ENCODE data around the gene KCNH3. TPM values are rescaled to one million over a fixed set of nuclear protein-coding genes. Genes with fewer than 3 reads are reported as not detected.

The KCNH3 gene
- total RNA-seq, 1 experiment from 2014 or later: not detected

DNA sequence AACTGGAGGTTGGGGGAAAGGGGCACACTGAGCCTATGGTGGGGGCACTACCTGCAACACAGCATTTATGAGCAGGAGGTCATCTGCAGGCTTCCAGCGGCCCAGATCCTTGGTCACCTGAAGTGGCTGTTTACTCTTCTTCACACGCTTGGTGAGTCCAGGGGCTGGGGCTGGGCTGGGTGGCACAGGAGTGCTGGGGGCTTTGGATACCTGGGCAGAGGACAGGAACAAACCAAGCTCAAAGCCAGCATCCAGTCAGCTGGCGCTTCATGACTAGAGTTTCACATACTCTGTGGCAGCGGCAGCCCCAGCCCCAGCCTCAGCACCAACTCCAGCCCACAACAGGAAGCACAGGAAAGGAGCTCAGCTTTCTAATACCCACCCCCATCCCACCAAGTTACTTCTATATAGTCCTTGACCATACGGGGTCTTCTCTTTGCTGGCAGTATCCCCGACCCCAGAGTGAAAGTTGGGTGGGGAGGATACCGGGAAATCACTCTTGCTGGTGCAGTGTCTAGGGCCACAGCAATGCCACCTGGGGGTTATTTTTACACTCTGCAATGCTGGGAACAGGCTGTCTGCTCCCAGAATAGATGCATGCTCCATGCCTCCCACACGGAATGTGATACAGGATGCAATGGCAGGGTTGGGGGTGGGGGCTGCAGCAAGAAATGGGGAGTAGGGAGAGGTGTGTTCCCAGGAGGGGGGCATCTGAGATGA lies 26.0 kb downstream of the KCNH3 start:
- Histone ChIP-seq H3K4me3 (ENCODE audit: low read length) (no peak overlapping the region), H3K9me3 (ENCODE audit: low read length) (no peaks in the 10 kb centered on the region), H3K36me3 (ENCODE audit: insufficient read depth, low read length) (peaks cover 12% of the 10 kb centered on the region; the same call in 1 of the 2 replicates), H3K4me1 (ENCODE audit: low read length) (peaks cover 18% of the 10 kb centered on the region), H3K27ac (ENCODE audit: low read length) (no peak overlapping the region), H4K20me1 (ENCODE audit: insufficient read depth, low read depth, low read length) (no peaks in the 10 kb centered on the region), H3K9ac (ENCODE audit: low read length) (no peak overlapping the region), H3K4me2 (ENCODE audit: low read depth, low read length, poor library complexity, severe bottlenecking) (no peak overlapping the region), H3K27me3 (ENCODE audit: low read length) (no peaks in the 10 kb centered on the region), H3K79me2 (ENCODE audit: low read length) (peaks cover 40% of the 10 kb centered on the region), H3K9me2 (replicated peaks; ENCODE audit: insufficient read depth, low read length) (no peaks in the 10 kb centered on the region), H2AFZ (ENCODE audit: low read length) (no peak overlapping the region)
- no peak for DNase-seq

GRCh38 chr12:49565406-49566265 lies 26.8 kb downstream of the KCNH3 start:
- no peaks in the 10 kb centered on the region for H3K9me2 ChIP-seq (replicated peaks; ENCODE audit: insufficient read depth, low read length)
- peaks cover 22% of the 10 kb centered on the region for H3K4me1 ChIP-seq (ENCODE audit: low read length)
- no peaks in the 10 kb centered on the region for H3K9me3 ChIP-seq (ENCODE audit: low read length)
- H3K4me2 ChIP-seq (ENCODE audit: low read depth, low read length, poor library complexity, severe bottlenecking): no peak overlapping the region
- no peak overlapping the region for H2AFZ ChIP-seq (ENCODE audit: low read length)
- no peak for DNase-seq
- no peak overlapping the region for H3K9ac ChIP-seq (ENCODE audit: low read length)
- H3K36me3 ChIP-seq (ENCODE audit: insufficient read depth, low read length): peaks cover 12% of the 10 kb centered on the region; the same call in 1 of the 2 replicates
- no peak overlapping the region for H3K27ac ChIP-seq (ENCODE audit: low read length)
- H3K27me3 ChIP-seq (ENCODE audit: low read length): no peaks in the 10 kb centered on the region
- H3K4me3 ChIP-seq (ENCODE audit: low read length): no peak overlapping the region
- H4K20me1 ChIP-seq (ENCODE audit: insufficient read depth, low read depth, low read length): no peaks in the 10 kb centered on the region
- H3K79me2 ChIP-seq (ENCODE audit: low read length): peaks cover 48% of the 10 kb centered on the region

DNA sequence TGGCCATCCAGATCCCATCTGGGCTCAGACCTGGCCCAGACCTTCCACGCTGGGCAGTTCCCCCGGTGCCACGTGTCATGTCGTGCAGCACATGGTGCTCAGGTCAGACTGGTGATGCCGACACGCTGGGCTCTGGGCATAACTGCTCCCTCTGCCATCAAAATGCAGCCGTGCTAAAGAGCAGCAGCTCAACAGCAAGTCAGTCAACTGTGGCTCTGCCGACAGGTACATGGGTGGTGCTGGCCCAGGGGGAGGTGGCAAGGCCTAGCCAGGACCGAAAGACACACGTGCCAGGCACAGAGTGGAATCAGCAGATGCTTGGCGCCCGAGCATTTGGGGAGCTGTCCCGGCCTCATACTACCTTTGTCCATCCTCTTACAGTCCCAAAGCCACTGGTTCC lies 27.5 kb downstream of the KCNH3 start:
- no peaks in the 10 kb centered on the region for H3K27me3 ChIP-seq (ENCODE audit: low read length)
- H3K9ac ChIP-seq (ENCODE audit: low read length): peak overlapping the region; percentile 91
- no peak overlapping the region for H2AFZ ChIP-seq (ENCODE audit: low read length)
- peaks cover 26% of the 10 kb centered on the region for H3K4me1 ChIP-seq (ENCODE audit: low read length)
- H3K79me2 ChIP-seq (ENCODE audit: low read length): peaks cover 55% of the 10 kb centered on the region
- DNase-seq: no peak
- H3K4me3 ChIP-seq (ENCODE audit: low read length): peak overlapping the region; percentile 85
- peaks cover 9% of the 10 kb centered on the region; the same call in 1 of the 2 replicates for H3K36me3 ChIP-seq (ENCODE audit: insufficient read depth, low read length)
- H3K9me2 ChIP-seq (replicated peaks; ENCODE audit: insufficient read depth, low read length): no peaks in the 10 kb centered on the region
- no peak overlapping the region for H3K27ac ChIP-seq (ENCODE audit: low read length)
- H4K20me1 ChIP-seq (ENCODE audit: insufficient read depth, low read depth, low read length): no peaks in the 10 kb centered on the region
- H3K4me2 ChIP-seq (ENCODE audit: low read depth, low read length, poor library complexity, severe bottlenecking): peak overlapping the region; percentile 93
- no peaks in the 10 kb centered on the region for H3K9me3 ChIP-seq (ENCODE audit: low read length)

DNA sequence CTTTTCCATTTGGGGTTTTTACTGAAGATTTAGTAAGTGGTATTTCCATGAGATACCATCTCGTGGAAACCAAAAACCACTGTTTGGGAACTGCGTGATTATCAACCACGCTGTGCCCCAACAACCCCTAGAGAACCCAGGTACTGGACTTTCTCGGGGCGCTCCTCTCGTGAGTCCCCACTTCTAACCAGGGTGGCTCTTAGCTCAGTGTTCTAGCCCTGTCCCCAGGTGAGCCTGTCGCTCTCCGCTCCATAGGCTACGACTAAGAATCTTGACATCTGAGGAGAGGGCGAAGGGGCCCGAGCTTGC lies 28.4 kb downstream of the KCNH3 start:
- Histone ChIP-seq H2AFZ (ENCODE audit: low read length) (peak overlapping the region; percentile 44; the same call in 1 of the 2 replicates), H3K9ac (ENCODE audit: low read length) (peak overlapping the region; percentile 91), H3K27ac (ENCODE audit: low read length) (peak overlapping the region; percentile 21; the same call in 1 of the 2 replicates), H3K9me3 (ENCODE audit: low read length) (no peaks in the 10 kb centered on the region), H3K27me3 (ENCODE audit: low read length) (no peaks in the 10 kb centered on the region), H3K4me2 (ENCODE audit: low read depth, low read length, poor library complexity, severe bottlenecking) (peak overlapping the region; percentile 93), H3K79me2 (ENCODE audit: low read length) (peaks cover 64% of the 10 kb centered on the region), H3K36me3 (ENCODE audit: insufficient read depth, low read length) (peaks cover 9% of the 10 kb centered on the region; the same call in 1 of the 2 replicates), H4K20me1 (ENCODE audit: insufficient read depth, low read depth, low read length) (no peaks in the 10 kb centered on the region), H3K4me1 (ENCODE audit: low read length) (peaks cover 26% of the 10 kb centered on the region), H3K4me3 (ENCODE audit: low read length) (peak overlapping the region; percentile 85), H3K9me2 (replicated peaks; ENCODE audit: insufficient read depth, low read length) (no peaks in the 10 kb centered on the region)
- peak; percentile 56 for DNase-seq

DNA sequence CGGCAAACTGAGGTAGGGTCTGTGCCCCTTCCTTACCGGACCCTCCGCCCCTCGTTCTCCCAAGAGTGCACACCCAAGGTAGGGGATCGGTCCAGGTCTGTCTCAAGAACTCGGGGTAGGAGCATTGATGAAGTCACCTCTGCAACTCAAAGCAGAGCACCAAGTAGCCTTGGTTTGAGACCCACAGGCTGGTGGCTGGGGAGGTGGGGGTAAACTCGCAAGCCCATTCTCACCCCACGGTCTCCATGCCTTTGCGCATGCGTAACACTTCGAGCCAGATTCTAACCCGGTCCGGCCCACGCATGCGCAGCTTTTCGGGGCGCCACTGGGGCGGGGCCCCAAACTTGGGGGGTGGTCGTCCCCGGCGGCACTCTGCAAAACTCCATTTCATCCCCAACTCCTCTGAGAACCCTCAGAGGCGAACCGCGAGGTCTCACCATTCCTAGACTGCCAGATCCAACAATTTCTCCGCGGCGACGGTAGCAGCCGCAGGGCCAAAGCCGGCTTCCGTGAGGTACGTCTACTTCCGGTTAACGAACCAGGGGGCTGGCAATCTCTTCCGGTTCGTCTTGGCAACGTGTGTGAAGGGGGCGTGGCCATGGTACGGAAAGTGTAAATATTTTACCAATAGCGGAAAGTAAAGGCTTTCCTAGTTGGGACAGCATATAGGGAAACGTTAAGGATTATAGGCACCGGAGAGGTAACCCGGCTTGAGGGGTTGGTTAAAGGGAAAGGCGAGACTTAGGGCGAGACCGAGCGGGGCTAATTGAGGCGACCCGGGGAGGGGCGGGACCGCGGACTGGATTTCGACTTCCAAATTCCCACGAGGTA lies 29.0 kb downstream of the KCNH3 start, which contains the start of gene MCRS1:
Gene MCRS1 (minus strand): TSS at position 532 of the 831 bp plus-strand sequence. CDS start 1,411 bp downstream, outside the sequence.
- H3K9ac ChIP-seq (ENCODE audit: low read length): peak within 1 kb of the TSS; percentile 91
- no peaks in the 10 kb centered on the region for H3K9me2 ChIP-seq (replicated peaks; ENCODE audit: insufficient read depth, low read length)
- peak within 1 kb of the TSS; percentile 57; the same call in 1 of the 2 replicates for H3K27ac ChIP-seq (ENCODE audit: low read length)
- peak within 1 kb of the TSS; percentile 93 for H3K4me2 ChIP-seq (ENCODE audit: low read depth, low read length, poor library complexity, severe bottlenecking)
- H3K4me3 ChIP-seq (ENCODE audit: low read length): peak within 1 kb of the TSS; percentile 85
- H3K9me3 ChIP-seq (ENCODE audit: low read length): no peaks in the 10 kb centered on the region
- peaks cover 26% of the 10 kb centered on the region for H3K4me1 ChIP-seq (ENCODE audit: low read length)
- H3K79me2 ChIP-seq (ENCODE audit: low read length): peaks cover 69% of the 10 kb centered on the region
- DNase-seq: peak; percentile 97
- H3K36me3 ChIP-seq (ENCODE audit: insufficient read depth, low read length): peaks cover 4% of the 10 kb centered on the region; the same call in 1 of the 2 replicates
- no peaks in the 10 kb centered on the region for H3K27me3 ChIP-seq (ENCODE audit: low read length)
- peak within 1 kb of the TSS; percentile 87 for H2AFZ ChIP-seq (ENCODE audit: low read length)
- no peaks in the 10 kb centered on the region for H4K20me1 ChIP-seq (ENCODE audit: insufficient read depth, low read depth, low read length)

GRCh38 chr12:49568442-49569162 lies 29.8 kb downstream of the KCNH3 start:
- DNase-seq: peak; percentile 70
- H3K36me3 ChIP-seq (ENCODE audit: insufficient read depth, low read length): peaks cover 12% of the 10 kb centered on the region; the same call in 1 of the 2 replicates
- H3K4me1 ChIP-seq (ENCODE audit: low read length): peaks cover 26% of the 10 kb centered on the region
- H4K20me1 ChIP-seq (ENCODE audit: insufficient read depth, low read depth, low read length): no peaks in the 10 kb centered on the region
- peak overlapping the region; percentile 91 for H3K9ac ChIP-seq (ENCODE audit: low read length)
- no peaks in the 10 kb centered on the region for H3K9me3 ChIP-seq (ENCODE audit: low read length)
- H3K4me3 ChIP-seq (ENCODE audit: low read length): peak overlapping the region; percentile 85
- H3K27me3 ChIP-seq (ENCODE audit: low read length): no peaks in the 10 kb centered on the region
- H3K27ac ChIP-seq (ENCODE audit: low read length): no peak overlapping the region
- peak overlapping the region; percentile 93 for H3K4me2 ChIP-seq (ENCODE audit: low read depth, low read length, poor library complexity, severe bottlenecking)
- H3K79me2 ChIP-seq (ENCODE audit: low read length): peaks cover 77% of the 10 kb centered on the region
- peak overlapping the region; percentile 87 for H2AFZ ChIP-seq (ENCODE audit: low read length)
- no peaks in the 10 kb centered on the region for H3K9me2 ChIP-seq (replicated peaks; ENCODE audit: insufficient read depth, low read length)

DNA sequence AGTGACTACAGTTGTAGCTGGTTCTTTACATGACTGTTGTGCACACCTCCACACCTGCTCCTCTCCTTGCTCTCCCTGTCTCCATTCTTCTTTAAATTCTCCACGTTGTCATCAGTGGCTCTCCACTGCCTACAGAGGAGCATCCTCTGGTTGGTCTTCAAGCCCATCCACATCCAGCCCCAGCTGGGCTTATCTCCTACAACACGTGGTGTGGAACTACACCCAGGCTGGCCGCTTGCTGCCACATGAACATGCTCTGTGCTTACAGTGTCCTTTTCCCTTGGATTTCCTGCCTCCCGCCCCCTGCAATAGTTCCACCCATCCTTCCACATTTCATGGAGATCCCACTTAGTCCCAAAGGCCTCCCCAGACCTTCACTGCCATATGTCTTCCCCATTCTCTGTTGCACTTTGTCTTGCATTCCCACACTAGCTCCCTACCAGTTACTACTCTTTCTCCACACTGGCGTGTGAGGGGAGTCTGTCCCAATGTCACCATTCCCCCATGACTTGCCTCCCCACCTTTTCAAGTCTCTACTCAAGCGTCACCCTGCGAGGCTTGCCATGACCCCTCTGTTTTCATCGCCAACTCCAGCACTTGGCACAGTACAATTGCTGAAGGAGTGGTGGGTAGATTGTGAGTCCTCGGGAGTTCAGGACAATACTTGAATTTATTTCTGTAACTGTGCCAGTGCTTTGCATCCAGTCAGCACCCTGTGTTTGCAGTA lies 38.9 kb downstream of the KCNH3 start:
- Histone ChIP-seq H3K79me2 (ENCODE audit: low read length) (peaks cover 27% of the 10 kb centered on the region), H3K4me3 (ENCODE audit: low read length) (no peak overlapping the region), H3K9me3 (ENCODE audit: low read length) (no peaks in the 10 kb centered on the region), H3K9ac (ENCODE audit: low read length) (no peak overlapping the region), H3K9me2 (replicated peaks; ENCODE audit: insufficient read depth, low read length) (no peaks in the 10 kb centered on the region), H4K20me1 (ENCODE audit: insufficient read depth, low read depth, low read length) (no peaks in the 10 kb centered on the region), H3K4me1 (ENCODE audit: low read length) (peaks cover 6% of the 10 kb centered on the region; the same call in 1 of the 2 replicates), H3K27me3 (ENCODE audit: low read length) (no peaks in the 10 kb centered on the region), H3K36me3 (ENCODE audit: insufficient read depth, low read length) (peaks cover 13% of the 10 kb centered on the region; the same call in 1 of the 2 replicates), H3K4me2 (ENCODE audit: low read depth, low read length, poor library complexity, severe bottlenecking) (no peak overlapping the region), H2AFZ (ENCODE audit: low read length) (no peak overlapping the region), H3K27ac (ENCODE audit: low read length) (no peak overlapping the region)
- DNase-seq: no peak
